NCI-H2171 treated with DMSO at 0.1 percent for 48 hours (cell line): ENCODE results near the gene GOLGA6L9.
"Not testable (repeated sequence)": the region's sequence is repeated elsewhere in the genome, so short reads cannot be mapped to it uniquely, and the experiment has no call there.

ENCODE experiments used
- DNase-seq: peaks from one replicate; lab custom pipeline; 2025; lab: John Stamatoyannopoulos, UW

The GOLGA6L9 gene

GRCh38 chr15:82469381-82469780, 39.8 kb downstream of the GOLGA6L9 start:
- not testable (repeated sequence) for DNase-seq

- not testable (repeated sequence) for DNase-seq
Observed at GRCh38 chr15:82472269-82472982, 42.8 kb downstream of the GOLGA6L9 start.

- DNase-seq, result not testable (repeated sequence)
Observed at GRCh38 chr15:82474596-82475325, 45.1 kb downstream of the GOLGA6L9 start.

GRCh38 chr15:82475345-82475967, 45.8 kb downstream of the GOLGA6L9 start:
- DNase-seq, result not testable (repeated sequence)

GRCh38 chr15:82476697-82477342, 47.2 kb downstream of the GOLGA6L9 start:
- not testable (repeated sequence) for DNase-seq

- not testable (repeated sequence) for DNase-seq
Observed at GRCh38 chr15:82477343-82478057, 47.9 kb downstream of the GOLGA6L9 start.
